ENCODE results near the gene UQCC2. TPM values are rescaled to one million over a fixed set of nuclear protein-coding genes. Genes with fewer than 3 reads are reported as not detected.

Gene UQCC2
- total RNA-seq, 4 donors from 2014 or later, result 11.3 to 39.4 (median 21.7) TPM

DNA sequence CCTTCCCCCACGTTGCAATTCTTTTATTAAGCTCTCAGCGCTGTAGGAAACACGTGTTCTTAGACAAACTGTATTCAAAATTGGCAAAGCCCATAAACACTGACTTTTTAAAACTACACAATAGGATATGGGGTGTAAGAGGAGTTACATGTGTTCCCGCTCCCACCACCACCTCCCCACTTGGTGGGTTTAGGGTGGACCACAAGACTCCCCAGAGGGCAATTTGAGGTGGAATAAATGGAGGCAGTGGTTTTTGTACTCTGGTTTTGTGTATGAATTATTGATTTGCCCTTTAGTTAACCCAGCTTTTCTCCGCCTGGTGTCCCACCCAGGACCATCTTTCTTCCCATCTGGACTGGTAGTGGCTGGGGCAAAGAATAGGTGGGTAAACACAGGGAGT lies 3.7 kb downstream of the UQCC2 start:
- H3K4me1 ChIP-seq, result peaks cover 53% of the 10 kb centered on the region
- H3K4me3 ChIP-seq, result no peak overlapping the region
- DNase-seq (ENCODE audit: low spot score in 2 of 2), result no peak
- WGBS, result 84% methylated on average over 5 of the region's 5 CpGs
- H3K27me3 ChIP-seq, result no peaks in the 10 kb centered on the region
- no peak overlapping the region for H3K27ac ChIP-seq
- TF ChIP-seq POLR2A (IDR thresholded peaks at IDR 0.05), result no peak
- TF ChIP-seq, protein P1, sequence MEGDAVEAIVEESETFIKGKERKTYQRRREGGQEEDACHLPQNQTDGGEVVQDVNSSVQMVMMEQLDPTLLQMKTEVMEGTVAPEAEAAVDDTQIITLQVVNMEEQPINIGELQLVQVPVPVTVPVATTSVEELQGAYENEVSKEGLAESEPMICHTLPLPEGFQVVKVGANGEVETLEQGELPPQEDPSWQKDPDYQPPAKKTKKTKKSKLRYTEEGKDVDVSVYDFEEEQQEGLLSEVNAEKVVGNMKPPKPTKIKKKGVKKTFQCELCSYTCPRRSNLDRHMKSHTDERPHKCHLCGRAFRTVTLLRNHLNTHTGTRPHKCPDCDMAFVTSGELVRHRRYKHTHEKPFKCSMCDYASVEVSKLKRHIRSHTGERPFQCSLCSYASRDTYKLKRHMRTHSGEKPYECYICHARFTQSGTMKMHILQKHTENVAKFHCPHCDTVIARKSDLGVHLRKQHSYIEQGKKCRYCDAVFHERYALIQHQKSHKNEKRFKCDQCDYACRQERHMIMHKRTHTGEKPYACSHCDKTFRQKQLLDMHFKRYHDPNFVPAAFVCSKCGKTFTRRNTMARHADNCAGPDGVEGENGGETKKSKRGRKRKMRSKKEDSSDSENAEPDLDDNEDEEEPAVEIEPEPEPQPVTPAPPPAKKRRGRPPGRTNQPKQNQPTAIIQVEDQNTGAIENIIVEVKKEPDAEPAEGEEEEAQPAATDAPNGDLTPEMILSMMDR (IDR thresholded peaks at IDR 0.05), result no peak
- TF ChIP-seq EP300 (IDR thresholded peaks at IDR 0.05), result no peak
- no peak for TF ChIP-seq POLR2AphosphoS5 (IDR thresholded peaks at IDR 0.05)
- peaks cover 11% of the 10 kb centered on the region for H3K36me3 ChIP-seq
- no peaks in the 10 kb centered on the region for H3K9me3 ChIP-seq

DNA sequence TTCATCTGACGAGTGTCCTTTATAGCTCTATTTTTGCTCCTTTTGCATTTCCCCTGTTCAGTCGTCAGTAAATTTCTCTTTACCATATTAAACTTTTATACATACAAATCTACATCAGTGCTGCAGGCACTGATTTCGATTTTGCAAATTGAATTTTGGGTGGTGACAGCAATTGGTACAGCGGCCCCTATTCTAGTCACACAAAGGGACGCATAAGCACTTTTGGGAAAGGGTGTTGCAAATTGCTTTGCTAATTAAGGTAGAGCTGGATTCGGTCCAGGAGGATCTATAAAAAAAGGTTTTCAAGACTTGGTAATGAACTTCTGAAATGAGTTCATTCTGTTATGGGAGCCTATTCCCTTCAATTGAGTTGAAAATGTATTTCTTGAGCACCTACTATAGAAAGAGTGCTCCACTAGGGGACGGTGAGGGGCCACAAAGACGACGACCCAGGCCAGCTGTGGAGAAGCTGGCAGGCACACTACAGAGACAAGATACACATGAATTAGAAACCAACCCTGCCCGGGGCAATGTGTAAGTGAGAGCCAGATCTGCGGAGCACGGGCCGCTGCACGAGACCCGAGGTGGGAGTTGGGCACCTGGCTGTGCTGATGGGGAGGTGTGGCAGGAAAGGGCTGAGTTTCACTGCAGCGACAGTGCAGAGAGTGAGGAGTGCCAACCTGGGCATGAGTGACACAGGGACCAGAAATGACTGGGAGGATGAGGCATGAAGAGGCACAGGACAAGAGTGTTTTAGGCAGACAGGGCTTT lies 5.4 kb downstream of the UQCC2 start:
- H3K4me1 ChIP-seq, result peaks cover 52% of the 10 kb centered on the region
- H3K4me3 ChIP-seq, result no peak overlapping the region
- TF ChIP-seq POLR2AphosphoS5 (IDR thresholded peaks at IDR 0.05) (no peak), POLR2A (IDR thresholded peaks at IDR 0.05) (no peak), EP300 (IDR thresholded peaks at IDR 0.05) (no peak)
- TF ChIP-seq, protein P1 (IDR thresholded peaks at IDR 0.05), result no peak
- 61% methylated on average over 16 of the region's 16 CpGs for WGBS
- DNase-seq (ENCODE audit: low spot score in 2 of 2), result peak in 1 of 2 donors; percentile 65
- H3K36me3 ChIP-seq, result peaks cover 11% of the 10 kb centered on the region
- no peaks in the 10 kb centered on the region for H3K9me3 ChIP-seq
- H3K27me3 ChIP-seq, result no peaks in the 10 kb centered on the region
- H3K27ac ChIP-seq, result no peak overlapping the region

DNA sequence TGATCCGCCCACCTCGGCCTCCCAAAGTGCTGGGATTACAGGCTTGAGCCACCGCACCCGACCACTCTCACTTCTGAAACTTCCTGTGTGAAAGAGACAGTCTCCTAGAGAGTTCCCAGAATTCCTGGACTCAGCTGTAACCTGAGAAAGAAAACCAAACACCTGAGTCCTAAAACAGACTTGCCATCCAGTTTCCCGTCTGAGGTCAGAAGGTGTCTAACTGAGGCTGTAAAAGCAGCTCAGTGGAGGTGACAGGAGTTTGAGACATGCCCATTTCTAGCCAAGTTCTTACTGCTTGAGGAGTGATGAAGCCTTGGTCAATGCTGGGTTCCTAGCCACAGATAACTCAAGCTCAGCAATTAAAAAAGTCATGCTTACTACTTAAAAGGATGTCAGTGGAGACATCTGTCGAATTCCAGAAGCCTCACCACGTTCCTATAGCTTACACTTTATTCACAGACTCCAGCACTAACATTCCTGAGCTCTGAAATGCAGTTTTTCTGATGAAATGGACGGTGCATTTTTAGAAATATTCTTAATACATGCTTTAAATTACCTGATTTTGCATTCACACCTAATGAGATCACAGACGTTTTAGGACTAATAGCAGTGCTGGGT lies 6.1 kb downstream of the UQCC2 start:
- WGBS, result 82% methylated on average over 9 of the region's 9 CpGs
- TF ChIP-seq POLR2A (IDR thresholded peaks at IDR 0.05) (no peak), POLR2AphosphoS5 (IDR thresholded peaks at IDR 0.05) (no peak), EP300 (IDR thresholded peaks at IDR 0.05) (no peak)
- TF ChIP-seq, protein P1 (IDR thresholded peaks at IDR 0.05), result no peak
- Histone ChIP-seq H3K4me3 (no peak overlapping the region), H3K36me3 (peaks cover 11% of the 10 kb centered on the region), H3K27me3 (no peaks in the 10 kb centered on the region), H3K4me1 (peaks cover 45% of the 10 kb centered on the region), H3K9me3 (no peaks in the 10 kb centered on the region), H3K27ac (no peak overlapping the region)
- no peak for DNase-seq (ENCODE audit: low spot score in 2 of 2)

DNA sequence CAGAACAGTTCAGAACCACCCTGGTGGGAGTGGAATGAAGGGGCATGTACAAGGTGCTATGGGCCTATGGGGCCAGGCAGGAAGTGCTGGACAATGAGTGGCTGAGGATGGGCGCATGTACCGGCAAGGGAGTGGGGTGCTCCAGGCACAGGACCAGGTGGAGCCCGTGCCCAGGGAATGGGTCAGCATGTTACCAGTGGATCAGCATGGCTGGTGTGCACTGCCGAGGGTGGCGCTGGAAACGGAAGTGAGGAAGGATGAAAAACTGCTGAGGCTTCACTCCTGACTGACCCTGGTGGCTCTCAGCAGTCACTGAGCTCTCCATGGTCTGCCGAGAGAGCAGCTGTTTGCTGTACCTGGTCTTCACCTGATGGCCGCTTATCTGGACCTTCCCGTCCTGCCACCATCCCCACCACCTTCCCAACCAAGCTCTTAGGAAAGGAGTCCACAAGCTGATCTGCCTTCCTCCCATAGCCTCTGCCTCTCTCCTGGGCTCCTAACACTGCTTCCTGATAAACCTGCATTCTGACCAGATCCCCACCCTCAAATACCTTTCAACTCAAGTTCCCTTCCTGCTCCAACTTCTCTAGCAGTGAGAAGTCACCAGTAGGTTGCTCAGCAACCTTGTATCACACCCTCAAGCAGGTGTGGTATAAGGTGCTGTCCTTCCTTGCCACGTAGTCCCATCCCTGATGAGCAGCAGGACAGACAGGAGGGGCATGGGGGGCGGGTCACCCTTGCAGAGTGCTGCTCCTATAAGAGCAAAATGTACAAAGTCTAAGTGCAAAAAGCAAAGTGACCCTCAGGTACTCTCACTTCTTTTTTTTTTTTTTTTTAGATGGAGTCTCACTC lies 7.1 kb downstream of the UQCC2 start:
- Histone ChIP-seq H3K27me3 (no peaks in the 10 kb centered on the region), H3K4me3 (no peak overlapping the region), H3K4me1 (peaks cover 45% of the 10 kb centered on the region), H3K27ac (no peak overlapping the region), H3K36me3 (peaks cover 11% of the 10 kb centered on the region), H3K9me3 (no peaks in the 10 kb centered on the region)
- TF ChIP-seq POLR2AphosphoS5 (IDR thresholded peaks at IDR 0.05), result no peak
- no peak for TF ChIP-seq POLR2A (IDR thresholded peaks at IDR 0.05)
- TF ChIP-seq, protein P1 (IDR thresholded peaks at IDR 0.05), result no peak
- no peak for TF ChIP-seq EP300 (IDR thresholded peaks at IDR 0.05)
- WGBS, result 87% methylated on average over 11 of the region's 11 CpGs
- DNase-seq (ENCODE audit: low spot score in 2 of 2), result peak in 1 of 2 donors; percentile 72

All from suprapubic skin (tissue), 4 donors.